GM12891 (cell line): ENCODE results near the gene RAC3. TPM values are rescaled to one million over a fixed set of nuclear protein-coding genes. Genes with fewer than 3 reads are reported as not detected.

Source experiments
- DNase-seq: peaks from one replicate; pipeline ENCODE4 v3.0.0; 2011; ENCODE audit warnings: low spot score; ENCODE audit not compliant: insufficient read length
- FAIRE-seq: peaks from 2 replicates; lab custom pipeline; 2011; peaks lifted over from hg19 to GRCh38; lab: Jason Lieb, UNC
- PAX5 ChIP-seq: IDR thresholded peaks from 2 replicates; pipeline ENCODE4 v1.6.1; 2011; ENCODE audit warnings: low read length, moderate library complexity, mild to moderate bottlenecking; ENCODE audit not compliant: insufficient read depth, severe bottlenecking
- POLR2A ChIP-seq: IDR thresholded peaks from 2 replicates; pipeline ENCODE4 v1.6.1; 2011; ENCODE audit warnings: low read depth, low read length, control low read depth
- POLR2AphosphoS5 ChIP-seq: IDR thresholded peaks from 2 replicates; pipeline ENCODE4 v1.6.1; 2011; ENCODE audit warnings: low read depth, low read length, control low read depth
- POU2F2 ChIP-seq: IDR thresholded peaks from 2 replicates; pipeline ENCODE4 v1.6.1; 2011; ENCODE audit warnings: low read depth, mild to moderate bottlenecking, control low read depth, low read length, moderate library complexity
- SPI1 ChIP-seq: IDR thresholded peaks from 2 replicates; pipeline ENCODE4 v1.6.1; 2011; ENCODE audit warnings: low read depth, low read length, control low read depth
- TAF1 ChIP-seq: IDR thresholded peaks from 2 replicates; pipeline ENCODE4 v1.6.1; 2011; ENCODE audit warnings: low read depth, low read length, control low read depth
- polyA plus RNA-seq: library from polyadenylated mRNA; unstranded; fragments of >200 nt; gene quantifications from one replicate; pipeline ENCODE4 v1.2.1, GENCODE V29; 2012; ENCODE audit warnings: low read depth, missing spikeins, inconsistent platforms; ENCODE audit not compliant: missing spikeins

Gene RAC3
- 3.3 TPM for polyA plus RNA-seq

GRCh38 chr17:82031303-82031884, at the start of gene RAC3:
RAC3 (plus strand) TSS chr17:82031678; CDS start chr17:82031762, 84 bp downstream.
- peak; percentile 73 for DNase-seq
- TF ChIP-seq POLR2AphosphoS5 (no peak), PAX5 (no peak), POU2F2 (no peak), SPI1 (no peak), TAF1 (no peak), POLR2A (no peak)
- FAIRE-seq: peak; percentile 20

DNA sequence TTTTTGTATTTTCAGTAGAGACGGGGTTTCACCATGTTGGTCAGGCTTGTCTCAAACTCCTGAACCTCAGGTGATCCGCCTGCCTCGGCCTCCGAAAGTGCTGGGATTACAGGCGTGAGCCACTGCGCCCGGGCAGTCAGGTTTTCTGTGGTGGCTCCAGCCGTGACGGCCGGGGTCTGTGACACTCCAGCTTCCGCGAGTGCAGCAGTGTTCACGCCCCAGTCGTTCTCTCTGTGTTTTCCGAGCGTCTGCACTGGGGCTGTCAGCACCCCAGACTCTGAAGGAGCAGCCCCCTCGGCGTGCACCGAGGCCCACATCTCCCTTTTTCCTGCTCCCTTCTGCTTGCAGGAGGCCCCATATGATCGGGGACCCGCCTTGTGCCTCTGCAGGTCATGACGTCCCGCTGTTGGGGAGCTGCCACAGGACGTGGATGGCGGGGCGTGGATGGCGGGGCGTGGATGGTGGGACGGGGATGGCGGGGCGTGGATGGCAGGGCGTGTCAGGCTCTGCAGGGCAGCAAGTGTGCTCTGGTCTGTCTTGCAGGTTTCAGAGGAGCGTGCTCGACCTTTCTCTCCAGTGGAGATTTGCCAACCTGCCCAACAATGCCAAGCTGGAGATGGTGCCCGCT, 48.4 kb upstream of the RAC3 start:
- TF ChIP-seq SPI1 (no peak), POLR2AphosphoS5 (no peak), TAF1 (no peak), PAX5 (no peak), POU2F2 (no peak), POLR2A (no peak)
- DNase-seq: no peak
- no peak for FAIRE-seq

DNA sequence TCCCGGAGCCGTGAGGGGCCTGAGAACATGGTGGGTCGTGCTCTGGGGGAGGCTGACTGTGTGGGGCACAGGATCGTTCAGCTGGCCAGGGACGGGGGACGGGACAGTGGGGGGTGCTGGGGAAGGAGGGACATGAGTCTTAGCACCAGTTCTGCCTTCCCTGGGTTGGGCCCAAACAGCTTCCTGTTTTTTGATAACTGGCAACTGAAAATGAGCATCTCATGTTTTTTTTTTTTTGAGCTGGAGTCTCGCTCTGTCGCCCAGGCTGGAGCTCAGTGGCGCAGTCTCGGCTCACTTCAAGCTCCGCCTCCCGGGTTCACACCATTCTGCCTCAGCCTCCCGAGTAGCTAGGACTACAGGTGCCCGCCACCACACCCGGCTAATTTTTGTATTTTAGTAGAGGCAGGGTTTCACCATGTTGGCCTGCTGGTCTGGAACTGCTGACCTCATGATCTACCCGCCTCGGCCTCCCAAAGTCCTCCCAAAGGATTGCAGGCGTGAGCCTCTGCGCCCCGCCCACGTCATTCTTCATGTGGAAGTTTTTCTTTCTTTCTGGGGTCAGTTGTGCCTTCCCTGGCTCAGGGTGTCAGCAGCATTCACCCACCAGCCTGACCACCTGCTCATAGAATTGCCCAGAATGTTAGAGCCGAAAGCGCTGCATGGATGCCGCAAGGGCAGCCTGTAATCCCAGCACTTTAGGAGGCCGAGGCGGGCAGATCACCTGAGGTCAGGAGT, 47.7 kb upstream of the RAC3 start:
- FAIRE-seq (no peak), DNase-seq (no peak)
- TF ChIP-seq POLR2A (no peak), SPI1 (no peak), PAX5 (no peak), TAF1 (no peak), POU2F2 (no peak), POLR2AphosphoS5 (no peak)

- peak; percentile 66 for FAIRE-seq
- peak; percentile 70 for TF ChIP-seq POLR2AphosphoS5
- TF ChIP-seq SPI1: no peak
- TF ChIP-seq POU2F2: peak; percentile 67; the same call in 1 of the 2 replicates
- no peak for DNase-seq
Measured at GRCh38 chr17:81984773-81985410, 46.6 kb upstream of the RAC3 start.

GRCh38 chr17:81986606-81987005, 44.9 kb upstream of the RAC3 start:
- no peak for FAIRE-seq
- TF ChIP-seq POLR2A: no peak
- no peak for TF ChIP-seq POLR2AphosphoS5
- TF ChIP-seq SPI1: no peak
- TF ChIP-seq PAX5: no peak
- no peak for TF ChIP-seq POU2F2
- TF ChIP-seq TAF1: no peak
- no peak for DNase-seq

- TF ChIP-seq TAF1: no peak
- TF ChIP-seq SPI1: no peak
- TF ChIP-seq POLR2AphosphoS5: no peak
- no peak for TF ChIP-seq POU2F2
- TF ChIP-seq PAX5: no peak
- no peak for TF ChIP-seq POLR2A
- FAIRE-seq: no peak
- DNase-seq: no peak
Measured at GRCh38 chr17:81987161-81987770, 44.2 kb upstream of the RAC3 start.

DNA sequence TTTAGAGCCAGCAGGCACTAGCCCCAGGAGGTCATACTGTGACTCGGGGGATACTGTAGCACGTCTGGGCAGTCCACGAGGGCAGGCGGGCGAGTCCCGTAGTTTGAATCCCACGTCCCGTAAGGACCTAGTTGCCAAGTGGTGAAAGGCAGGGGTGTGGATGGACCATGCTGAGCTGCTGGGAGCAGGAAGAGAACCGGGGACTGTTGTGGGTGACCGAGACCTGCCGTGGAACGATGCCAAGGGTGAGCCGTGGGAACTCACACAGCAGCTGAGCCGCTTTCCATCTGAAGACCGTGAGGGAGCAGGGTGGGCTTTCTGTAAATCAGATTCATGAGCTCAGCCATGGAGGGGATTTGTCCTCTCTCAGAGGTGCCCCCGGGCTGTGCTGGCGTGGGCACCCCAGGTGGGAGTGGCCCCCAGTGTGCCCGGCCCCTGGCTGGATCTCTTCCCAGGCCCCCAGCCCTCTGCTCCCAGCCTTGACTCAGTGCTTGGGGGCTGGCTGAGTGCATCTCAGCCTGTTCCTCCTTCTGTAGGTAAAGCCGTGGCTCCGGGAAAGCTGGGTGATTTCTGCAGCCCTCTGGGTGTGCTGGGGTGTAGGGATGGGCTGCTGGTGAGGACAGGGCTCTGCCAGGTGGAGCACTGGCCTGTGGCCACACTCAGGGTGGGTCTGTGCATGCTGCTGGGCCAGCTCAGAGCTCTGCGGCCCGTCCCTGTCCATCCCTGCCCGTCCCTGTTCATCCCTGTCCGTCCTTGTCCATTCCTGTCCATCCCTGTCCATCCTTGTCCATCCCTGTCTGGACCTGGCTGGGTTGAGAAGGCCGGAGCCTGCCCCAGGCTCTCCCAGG, 40.4 kb upstream of the RAC3 start:
- DNase-seq (no peak), FAIRE-seq (no peak)
- TF ChIP-seq POLR2A (no peak), POLR2AphosphoS5 (no peak), SPI1 (no peak), PAX5 (no peak), TAF1 (no peak), POU2F2 (no peak)

DNA sequence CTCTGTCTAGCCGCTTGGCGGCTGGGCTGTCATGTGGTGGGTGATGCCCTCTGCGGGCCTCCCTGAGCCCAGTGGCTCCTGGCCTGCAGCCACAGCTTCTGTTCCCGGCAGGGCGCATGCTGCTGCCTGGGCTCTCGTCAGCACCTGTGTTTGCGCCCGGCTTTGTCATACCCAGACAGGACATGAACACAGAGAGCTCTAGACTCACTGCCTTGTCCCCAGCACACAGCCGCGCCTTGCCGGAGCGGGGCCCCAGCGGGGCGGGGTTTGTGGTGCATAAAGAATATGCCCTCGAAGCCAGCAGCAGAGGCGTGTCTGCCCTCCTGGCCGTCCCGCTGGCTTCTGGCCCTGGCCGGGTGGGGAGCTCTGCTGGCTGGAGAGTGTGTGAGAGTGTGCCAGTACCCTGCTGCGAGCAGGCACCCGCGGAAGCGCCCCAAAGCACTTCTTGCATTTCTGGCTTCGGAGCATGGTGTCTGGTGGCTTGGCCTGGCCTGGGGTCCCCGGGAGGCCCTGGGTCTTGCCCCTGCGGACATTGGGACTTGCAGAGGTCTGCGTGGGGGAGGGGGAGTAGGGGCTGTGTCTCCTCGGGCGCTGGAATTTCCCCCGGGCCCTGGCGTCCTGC, 39.7 kb upstream of the RAC3 start:
- FAIRE-seq: no peak
- TF ChIP-seq PAX5 (no peak), TAF1 (no peak), POLR2AphosphoS5 (no peak), POU2F2 (no peak), SPI1 (no peak), POLR2A (no peak)
- DNase-seq: no peak
